ENCODE measurements around the gene CYGB.

The CYGB gene

GRCh38 chr17:76549539-76549938 is 12.0 kb upstream of the CYGB start:
- Histone ChIP-seq H3K36me3 (ENCODE audit: control insufficient read depth, insufficient read depth, low read length) (no peaks in the 10 kb centered on the region), H3K9me3 (ENCODE audit: control insufficient read depth, low read length) (no peaks in the 10 kb centered on the region), H3K4me3 (ENCODE audit: extremely low read depth, insufficient read depth, low read length, poor library complexity, severe bottlenecking) (no peak overlapping the region), H3K27ac (ENCODE audit: low read depth, low read length, severe bottlenecking) (no peak overlapping the region), H3K4me1 (ENCODE audit: control insufficient read depth, insufficient read depth, low read length, poor library complexity, severe bottlenecking) (peaks cover 48% of the 10 kb centered on the region)
- WGBS, 2 experiments (ENCODE audit: insufficient coverage in 2 of 2) = 90 to 91% methylated on average over 4 to 5 of the region's 7 CpGs

- Histone ChIP-seq H3K9me3 (ENCODE audit: control insufficient read depth, low read length) (no peaks in the 10 kb centered on the region), H3K27ac (ENCODE audit: low read depth, low read length, severe bottlenecking) (no peak overlapping the region), H3K4me3 (ENCODE audit: extremely low read depth, insufficient read depth, low read length, poor library complexity, severe bottlenecking) (no peak overlapping the region), H3K36me3 (ENCODE audit: control insufficient read depth, insufficient read depth, low read length) (no peaks in the 10 kb centered on the region), H3K4me1 (ENCODE audit: control insufficient read depth, insufficient read depth, low read length, poor library complexity, severe bottlenecking) (peaks cover 51% of the 10 kb centered on the region)
- WGBS, 2 experiments (ENCODE audit: insufficient coverage in 2 of 2) = 91 to 96% methylated on average over 5 to 6 of the region's 9 CpGs
Measured at GRCh38 chr17:76549215-76549518, 11.7 kb upstream of the CYGB start.

DNA sequence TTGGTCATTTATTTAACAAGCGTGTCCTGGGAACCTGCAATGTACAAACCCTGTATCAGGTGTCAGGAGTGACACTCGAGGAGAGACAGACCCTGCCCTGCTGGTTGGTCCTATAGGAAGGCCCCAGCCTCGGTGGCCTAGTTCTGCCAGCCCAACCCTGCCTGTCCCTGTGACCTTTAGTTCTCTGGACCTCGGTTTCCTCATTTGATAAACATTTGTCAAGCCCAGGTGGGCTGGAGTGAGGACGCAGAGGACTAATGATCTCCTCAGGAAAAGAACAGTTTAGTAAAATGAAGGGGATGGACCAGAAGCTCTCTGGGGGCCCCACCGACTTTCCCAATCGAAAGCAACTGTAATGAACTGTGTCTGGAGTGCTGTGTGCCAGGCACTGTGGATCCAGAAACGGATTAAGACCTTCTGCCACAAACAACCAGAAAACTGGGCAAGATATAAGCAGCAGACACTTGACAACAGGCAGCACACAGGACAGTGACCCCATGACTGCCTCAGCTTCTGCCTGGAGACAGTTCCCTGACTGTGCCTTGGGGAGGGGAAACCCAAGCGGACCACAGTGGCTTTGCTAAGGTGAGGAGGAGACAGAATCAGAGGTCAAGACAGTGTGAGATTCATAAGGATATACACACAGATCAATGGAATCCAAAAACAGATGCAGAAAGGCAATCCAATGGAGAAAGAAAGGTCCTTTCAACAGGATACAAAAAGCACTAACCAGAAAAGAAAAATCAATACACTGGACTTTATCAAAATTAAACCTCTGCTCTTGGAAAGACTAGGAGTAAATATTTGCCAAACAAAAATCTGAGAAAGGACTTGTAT is 11.1 kb upstream of the CYGB start:
- WGBS, 2 experiments (ENCODE audit: insufficient coverage in 2 of 2) = 85 to 92% methylated on average over 7 of the region's 9 CpGs
- Histone ChIP-seq H3K36me3 (ENCODE audit: control insufficient read depth, insufficient read depth, low read length) (no peaks in the 10 kb centered on the region), H3K4me3 (ENCODE audit: extremely low read depth, insufficient read depth, low read length, poor library complexity, severe bottlenecking) (no peak overlapping the region), H3K4me1 (ENCODE audit: control insufficient read depth, insufficient read depth, low read length, poor library complexity, severe bottlenecking) (peaks cover 56% of the 10 kb centered on the region), H3K9me3 (ENCODE audit: control insufficient read depth, low read length) (no peaks in the 10 kb centered on the region), H3K27ac (ENCODE audit: low read depth, low read length, severe bottlenecking) (no peak overlapping the region)

DNA sequence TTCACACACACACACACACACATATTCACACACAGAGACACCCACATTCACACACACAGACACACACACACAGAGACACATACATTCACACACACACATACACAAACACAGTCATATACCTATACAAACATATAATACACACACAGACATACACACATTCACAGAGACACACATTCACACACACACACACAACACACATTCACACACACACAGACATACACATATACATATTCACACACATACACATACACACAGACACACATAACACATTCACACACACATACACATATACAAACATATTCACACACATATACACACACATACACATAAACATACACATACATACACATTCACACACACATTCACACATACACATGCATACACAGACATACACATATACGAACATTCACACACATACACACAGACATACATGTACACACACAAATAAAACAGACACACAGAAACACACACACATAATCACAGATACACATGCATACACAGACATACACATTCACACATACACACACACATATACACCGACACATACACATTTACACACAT is 10.2 kb upstream of the CYGB start:
- H3K27ac ChIP-seq (ENCODE audit: low read depth, low read length, severe bottlenecking) = no peak overlapping the region
- H3K4me3 ChIP-seq (ENCODE audit: extremely low read depth, insufficient read depth, low read length, poor library complexity, severe bottlenecking) = no peak overlapping the region
- 62 to 76% methylated on average over 2 of the region's 2 CpGs for WGBS, 2 experiments (ENCODE audit: insufficient coverage in 2 of 2)
- no peaks in the 10 kb centered on the region for H3K9me3 ChIP-seq (ENCODE audit: control insufficient read depth, low read length)
- peaks cover 59% of the 10 kb centered on the region for H3K4me1 ChIP-seq (ENCODE audit: control insufficient read depth, insufficient read depth, low read length, poor library complexity, severe bottlenecking)
- H3K36me3 ChIP-seq (ENCODE audit: control insufficient read depth, insufficient read depth, low read length) = no peaks in the 10 kb centered on the region

DNA sequence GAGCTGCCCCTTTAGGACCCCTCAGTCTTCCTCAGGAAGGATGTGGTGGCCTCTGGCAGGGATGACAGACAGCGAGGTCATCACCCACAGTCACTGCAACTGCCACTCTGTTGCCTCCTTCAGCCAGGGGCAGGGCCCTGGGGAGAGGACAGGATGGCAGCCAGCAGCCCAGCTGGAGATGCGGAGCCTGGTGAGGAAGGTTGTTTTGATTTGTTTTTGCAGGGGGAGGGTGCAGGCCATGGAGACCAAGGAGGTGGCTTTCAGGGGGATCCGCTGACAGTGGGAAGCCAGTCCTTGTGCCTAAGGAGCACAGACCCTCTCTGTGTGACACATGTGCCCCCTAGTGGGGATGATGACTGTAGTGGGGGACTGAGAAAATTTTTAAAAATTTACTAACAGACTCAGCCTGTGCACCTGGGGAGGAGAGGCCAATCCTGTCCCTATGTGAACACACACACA is 9.7 kb upstream of the CYGB start:
- Histone ChIP-seq H3K4me3 (ENCODE audit: extremely low read depth, insufficient read depth, low read length, poor library complexity, severe bottlenecking) (no peak overlapping the region), H3K4me1 (ENCODE audit: control insufficient read depth, insufficient read depth, low read length, poor library complexity, severe bottlenecking) (peaks cover 59% of the 10 kb centered on the region), H3K27ac (ENCODE audit: low read depth, low read length, severe bottlenecking) (no peak overlapping the region), H3K36me3 (ENCODE audit: control insufficient read depth, insufficient read depth, low read length) (no peaks in the 10 kb centered on the region), H3K9me3 (ENCODE audit: control insufficient read depth, low read length) (no peaks in the 10 kb centered on the region)
- WGBS, 2 experiments (ENCODE audit: insufficient coverage in 2 of 2) = 21 to 48% methylated on average over 1 to 2 of the region's 3 CpGs

- no peaks in the 10 kb centered on the region for H3K36me3 ChIP-seq (ENCODE audit: control insufficient read depth, insufficient read depth, low read length)
- peaks cover 57% of the 10 kb centered on the region for H3K4me1 ChIP-seq (ENCODE audit: control insufficient read depth, insufficient read depth, low read length, poor library complexity, severe bottlenecking)
- H3K4me3 ChIP-seq (ENCODE audit: extremely low read depth, insufficient read depth, low read length, poor library complexity, severe bottlenecking) = no peak overlapping the region
- no peak overlapping the region for H3K27ac ChIP-seq (ENCODE audit: low read depth, low read length, severe bottlenecking)
- 79 to 87% methylated on average over 6 to 8 of the region's 11 CpGs for WGBS, 2 experiments (ENCODE audit: insufficient coverage in 2 of 2)
- H3K9me3 ChIP-seq (ENCODE audit: control insufficient read depth, low read length) = no peaks in the 10 kb centered on the region
Measured at GRCh38 chr17:76546556-76547182, 9.2 kb upstream of the CYGB start.

DNA sequence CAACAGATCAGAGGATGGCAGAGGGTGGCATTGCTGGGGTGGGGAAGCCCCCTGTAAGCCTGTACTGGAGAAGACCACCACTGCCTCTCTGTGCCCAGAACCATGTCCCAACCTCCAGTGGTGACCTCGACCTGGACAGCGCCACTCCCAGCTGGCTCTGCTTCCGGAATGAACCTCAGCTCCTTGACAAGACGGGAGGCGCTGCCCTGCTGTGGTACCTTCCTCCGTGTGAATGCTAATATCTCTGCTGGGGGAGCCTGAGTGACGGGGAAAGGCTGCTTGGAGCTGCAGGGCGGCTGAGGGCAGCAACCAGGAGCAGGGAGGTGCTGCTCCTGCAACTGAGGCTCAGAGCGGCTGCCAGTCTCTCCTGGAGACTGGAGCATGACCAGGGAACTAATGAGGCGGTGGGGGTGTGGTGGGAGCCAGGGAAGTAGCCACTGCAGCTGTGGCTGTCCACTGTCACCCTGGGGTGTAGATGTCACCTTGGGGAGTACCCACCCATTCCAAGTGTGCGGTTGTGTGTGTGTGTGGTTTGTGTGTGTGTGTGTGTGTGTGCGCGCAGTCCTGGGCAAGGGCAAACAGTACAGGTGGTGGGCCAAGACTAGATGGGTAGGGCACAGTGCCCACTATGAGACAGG is 8.5 kb upstream of the CYGB start:
- WGBS, 2 experiments (ENCODE audit: insufficient coverage in 2 of 2) = 69 to 80% methylated on average over 11 to 12 of the region's 13 CpGs
- Histone ChIP-seq H3K9me3 (ENCODE audit: control insufficient read depth, low read length) (no peaks in the 10 kb centered on the region), H3K36me3 (ENCODE audit: control insufficient read depth, insufficient read depth, low read length) (no peaks in the 10 kb centered on the region), H3K27ac (ENCODE audit: low read depth, low read length, severe bottlenecking) (no peak overlapping the region), H3K4me1 (ENCODE audit: control insufficient read depth, insufficient read depth, low read length, poor library complexity, severe bottlenecking) (peaks cover 57% of the 10 kb centered on the region), H3K4me3 (ENCODE audit: extremely low read depth, insufficient read depth, low read length, poor library complexity, severe bottlenecking) (no peak overlapping the region)

DNA sequence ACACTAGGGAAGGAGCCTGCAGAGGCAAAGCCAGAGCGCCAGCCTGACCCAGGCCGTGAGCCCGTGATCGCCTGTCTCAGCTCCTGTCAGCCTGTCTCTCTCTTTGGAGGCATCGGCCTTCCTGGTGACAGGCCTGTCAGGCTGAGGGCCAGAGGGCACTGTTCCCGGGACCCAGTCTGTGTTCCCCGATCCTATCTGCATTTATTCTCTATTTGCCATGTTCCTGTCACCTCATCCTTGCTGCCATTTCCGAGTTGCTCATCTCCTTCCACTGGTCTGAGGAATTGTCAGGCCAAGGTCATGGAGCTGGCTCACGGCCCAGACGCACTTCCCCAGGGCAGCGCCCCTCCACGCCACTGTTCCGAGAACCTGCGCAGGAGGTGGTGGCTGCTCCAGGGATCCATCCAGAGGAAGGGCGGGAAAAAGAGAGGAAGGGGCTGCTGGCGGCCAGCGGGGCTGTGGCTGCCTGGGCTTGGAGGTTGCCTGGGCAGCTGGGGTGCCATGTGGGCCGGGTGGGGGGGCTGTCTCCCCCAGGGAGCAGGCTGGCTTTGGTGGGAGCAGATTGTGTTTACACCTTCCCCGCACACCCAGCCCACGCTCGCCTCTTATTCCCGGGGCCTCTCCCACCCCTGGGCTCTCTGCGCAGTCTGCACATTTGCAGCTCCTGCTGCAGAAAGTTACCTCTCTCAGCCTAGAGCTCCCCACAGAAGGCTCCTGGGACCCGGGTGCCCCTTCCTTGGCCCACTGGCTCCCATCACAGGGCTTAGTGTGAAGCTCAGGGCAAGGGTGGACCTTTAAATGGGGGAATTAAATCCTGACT is 7.2 kb upstream of the CYGB start:
- WGBS, 2 experiments (ENCODE audit: insufficient coverage in 2 of 2) = 60 to 76% methylated on average over 11 to 23 of the region's 24 CpGs
- Histone ChIP-seq H3K36me3 (ENCODE audit: control insufficient read depth, insufficient read depth, low read length) (no peaks in the 10 kb centered on the region), H3K9me3 (ENCODE audit: control insufficient read depth, low read length) (no peaks in the 10 kb centered on the region), H3K27ac (ENCODE audit: low read depth, low read length, severe bottlenecking) (peak overlapping the region; percentile 58), H3K4me1 (ENCODE audit: control insufficient read depth, insufficient read depth, low read length, poor library complexity, severe bottlenecking) (peaks cover 59% of the 10 kb centered on the region), H3K4me3 (ENCODE audit: extremely low read depth, insufficient read depth, low read length, poor library complexity, severe bottlenecking) (no peak overlapping the region)

- 29 to 31% methylated on average over 16 to 17 of the region's 22 CpGs for WGBS, 2 experiments (ENCODE audit: insufficient coverage in 2 of 2)
- peaks cover 63% of the 10 kb centered on the region for H3K4me1 ChIP-seq (ENCODE audit: control insufficient read depth, insufficient read depth, low read length, poor library complexity, severe bottlenecking)
- peak overlapping the region; percentile 58 for H3K27ac ChIP-seq (ENCODE audit: low read depth, low read length, severe bottlenecking)
- H3K4me3 ChIP-seq (ENCODE audit: extremely low read depth, insufficient read depth, low read length, poor library complexity, severe bottlenecking) = no peak overlapping the region
- H3K36me3 ChIP-seq (ENCODE audit: control insufficient read depth, insufficient read depth, low read length) = no peaks in the 10 kb centered on the region
- H3K9me3 ChIP-seq (ENCODE audit: control insufficient read depth, low read length) = no peaks in the 10 kb centered on the region
Measured at GRCh38 chr17:76543826-76544545, 6.5 kb upstream of the CYGB start.

GRCh38 chr17:76543482-76543825 is 5.9 kb upstream of the CYGB start:
- Histone ChIP-seq H3K4me1 (ENCODE audit: control insufficient read depth, insufficient read depth, low read length, poor library complexity, severe bottlenecking) (peaks cover 62% of the 10 kb centered on the region), H3K9me3 (ENCODE audit: control insufficient read depth, low read length) (no peaks in the 10 kb centered on the region), H3K36me3 (ENCODE audit: control insufficient read depth, insufficient read depth, low read length) (no peaks in the 10 kb centered on the region), H3K4me3 (ENCODE audit: extremely low read depth, insufficient read depth, low read length, poor library complexity, severe bottlenecking) (no peak overlapping the region), H3K27ac (ENCODE audit: low read depth, low read length, severe bottlenecking) (peak overlapping the region; percentile 58)
- WGBS, 2 experiments (ENCODE audit: insufficient coverage in 2 of 2) = 48 to 68% methylated on average over 5 to 6 of the region's 6 CpGs
